Dermis blood vessel endothelial cell (primary cell): ENCODE data around the gene HIRA. TPM values are rescaled to one million over a fixed set of nuclear protein-coding genes. Genes with fewer than 3 reads are reported as not detected.
"Not testable (repeated sequence)": the region's sequence is repeated elsewhere in the genome, so short reads cannot be mapped to it uniquely, and the experiment has no call there.

ENCODE experiments used
- DNase-seq: peaks from one replicate; pipeline ENCODE4 v3.0.0; 2010
- total RNA-seq: library from RNA; depleted of rRNA; stranded (reverse); fragments of >200 nt; gene quantifications from 2 replicates; pipeline ENCODE4 v1.2.3, GENCODE V29; 2014

The HIRA gene
- total RNA-seq, 1 donor from 2014 or later = 20.4 TPM

GRCh38 chr22:19382240-19382639 lies 49.3 kb downstream of the HIRA start:
- no peak for DNase-seq

- no peak for DNase-seq
Measured at GRCh38 chr22:19378344-19378674, 53.2 kb downstream of the HIRA start.

- no peak for DNase-seq
Measured at GRCh38 chr22:19377565-19378343, 53.8 kb downstream of the HIRA start.

- no peak for DNase-seq
Measured at GRCh38 chr22:19376971-19377370, 54.6 kb downstream of the HIRA start.

GRCh38 chr22:19376247-19376646 lies 55.3 kb downstream of the HIRA start:
- DNase-seq = no peak

- no peak for DNase-seq
Measured at GRCh38 chr22:19375435-19375834, 56.1 kb downstream of the HIRA start.

- DNase-seq = no peak
Measured at GRCh38 chr22:19374410-19374809, 57.1 kb downstream of the HIRA start.

GRCh38 chr22:19373450-19373849 lies 58.1 kb downstream of the HIRA start:
- DNase-seq = no peak

GRCh38 chr22:19371893-19372292 lies 59.6 kb downstream of the HIRA start:
- no peak for DNase-seq

- no peak for DNase-seq
Measured at GRCh38 chr22:19368876-19369275, 62.7 kb downstream of the HIRA start.

- no peak for DNase-seq
Measured at GRCh38 chr22:19367763-19368367, 63.7 kb downstream of the HIRA start.

- not testable (repeated sequence) for DNase-seq
Measured at GRCh38 chr22:19363541-19363940, 68.0 kb downstream of the HIRA start.

- no peak for DNase-seq
Measured at GRCh38 chr22:19361501-19362103, 69.9 kb downstream of the HIRA start.

GRCh38 chr22:19360862-19361261 lies 70.7 kb downstream of the HIRA start:
- DNase-seq = no peak

- no peak for DNase-seq
Measured at GRCh38 chr22:19360300-19360792, 71.2 kb downstream of the HIRA start.

- DNase-seq = no peak
Measured at GRCh38 chr22:19359554-19360299, 71.8 kb downstream of the HIRA start.

GRCh38 chr22:19358703-19359553 lies 72.6 kb downstream of the HIRA start:
- DNase-seq = no peak

- no peak for DNase-seq
Measured at GRCh38 chr22:19358195-19358594, 73.3 kb downstream of the HIRA start.

- no peak for DNase-seq
Measured at GRCh38 chr22:19357270-19358105, 74.0 kb downstream of the HIRA start.

GRCh38 chr22:19356708-19357269 lies 74.7 kb downstream of the HIRA start:
- no peak for DNase-seq
